Fibroblast of pulmonary artery (primary cell): ENCODE results near the gene TANGO2.

Source experiments
- DNase-seq: peaks from one replicate; pipeline ENCODE4 v3.0.0-alpha.2; 2010; ENCODE audit warnings: low read depth
- H3K4me3 ChIP-seq: replicated peaks from 2 replicates; pipeline ENCODE4 v1.5.1; 2011; ENCODE audit warnings: low read depth, mild to moderate bottlenecking, control low read depth, low read length, moderate library complexity
- TF ChIP-seq, protein P1 (sequence below): IDR thresholded peaks from 2 replicates; pipeline ENCODE4 v1.5.1; 2011; ENCODE audit warnings: mild to moderate bottlenecking, control low read depth, low read length, inconsistent platforms; ENCODE audit errors: missing control alignments

The TANGO2 gene

DNA sequence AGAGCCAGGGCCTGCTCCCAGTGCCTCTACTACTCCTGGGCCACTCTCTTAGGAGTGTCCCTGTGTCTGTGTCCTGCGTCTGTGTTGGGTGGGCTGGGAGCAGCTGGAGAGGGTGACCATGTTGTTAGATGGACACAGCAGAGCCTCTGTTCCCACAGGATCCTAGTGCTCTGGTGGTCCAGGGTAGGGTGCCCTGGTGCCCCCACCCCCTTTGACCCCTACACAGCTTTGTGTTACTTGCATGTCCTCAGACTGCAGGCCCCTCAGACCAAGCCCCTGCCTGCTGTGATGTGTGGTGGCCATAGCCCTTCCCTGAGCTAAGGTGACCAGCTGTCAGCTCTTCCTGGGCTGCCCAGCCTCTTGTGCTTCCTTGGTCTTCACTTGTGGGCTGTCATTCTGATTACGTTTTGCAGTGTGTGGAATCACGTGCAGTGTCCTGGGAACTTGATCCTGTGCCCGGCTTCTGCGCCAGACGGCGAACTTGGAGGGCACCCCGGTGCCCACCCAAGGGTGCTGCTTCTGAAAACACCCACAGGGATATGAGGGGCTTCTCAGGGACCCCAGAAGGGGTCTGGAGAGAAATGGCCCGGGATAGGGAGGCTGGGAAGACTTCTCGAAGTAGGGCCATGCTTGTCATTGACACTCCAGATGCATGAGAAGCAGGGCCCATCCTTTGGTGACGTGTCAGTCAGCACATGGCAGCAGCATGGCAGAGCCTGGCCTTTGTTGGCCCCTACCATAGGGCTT lies 1.5 kb downstream of the TANGO2 start:
- no peak for DNase-seq
- peak overlapping the region; percentile 92 for H3K4me3 ChIP-seq
- TF ChIP-seq, protein P1, sequence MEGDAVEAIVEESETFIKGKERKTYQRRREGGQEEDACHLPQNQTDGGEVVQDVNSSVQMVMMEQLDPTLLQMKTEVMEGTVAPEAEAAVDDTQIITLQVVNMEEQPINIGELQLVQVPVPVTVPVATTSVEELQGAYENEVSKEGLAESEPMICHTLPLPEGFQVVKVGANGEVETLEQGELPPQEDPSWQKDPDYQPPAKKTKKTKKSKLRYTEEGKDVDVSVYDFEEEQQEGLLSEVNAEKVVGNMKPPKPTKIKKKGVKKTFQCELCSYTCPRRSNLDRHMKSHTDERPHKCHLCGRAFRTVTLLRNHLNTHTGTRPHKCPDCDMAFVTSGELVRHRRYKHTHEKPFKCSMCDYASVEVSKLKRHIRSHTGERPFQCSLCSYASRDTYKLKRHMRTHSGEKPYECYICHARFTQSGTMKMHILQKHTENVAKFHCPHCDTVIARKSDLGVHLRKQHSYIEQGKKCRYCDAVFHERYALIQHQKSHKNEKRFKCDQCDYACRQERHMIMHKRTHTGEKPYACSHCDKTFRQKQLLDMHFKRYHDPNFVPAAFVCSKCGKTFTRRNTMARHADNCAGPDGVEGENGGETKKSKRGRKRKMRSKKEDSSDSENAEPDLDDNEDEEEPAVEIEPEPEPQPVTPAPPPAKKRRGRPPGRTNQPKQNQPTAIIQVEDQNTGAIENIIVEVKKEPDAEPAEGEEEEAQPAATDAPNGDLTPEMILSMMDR, result no peak

DNA sequence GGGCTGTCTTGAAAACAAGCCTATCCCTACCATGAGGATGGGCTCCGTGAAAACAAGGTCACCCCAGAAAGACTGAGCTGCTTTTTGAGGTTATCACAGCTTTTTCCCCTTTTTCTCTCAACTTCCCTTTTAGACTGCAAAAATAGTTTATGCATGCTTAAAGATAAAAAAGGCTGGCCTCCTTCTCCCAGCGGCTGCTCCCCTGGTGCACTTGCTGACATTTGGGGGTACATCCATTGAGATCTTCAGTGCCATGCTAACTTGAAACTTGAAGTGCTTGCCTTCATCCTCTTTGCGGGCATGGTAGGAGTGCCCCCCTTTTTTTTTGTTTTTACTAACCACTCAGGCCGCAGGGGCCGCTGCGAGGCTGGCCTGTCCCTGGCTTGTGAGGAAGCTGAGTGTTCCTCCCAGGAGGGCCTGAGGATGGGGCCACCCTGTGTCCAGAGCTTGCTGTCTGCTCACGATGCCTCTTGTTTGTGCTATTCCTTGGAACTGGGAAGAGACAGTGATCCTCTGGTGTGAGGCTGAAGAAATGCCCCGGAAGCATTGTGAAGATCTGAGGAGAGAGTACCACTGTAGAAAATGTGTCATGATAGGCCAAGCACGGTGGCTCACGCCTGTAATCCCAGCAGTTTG lies 2.2 kb downstream of the TANGO2 start:
- no peak overlapping the region for H3K4me3 ChIP-seq
- DNase-seq, result no peak
- TF ChIP-seq, protein P1, result no peak

DNA sequence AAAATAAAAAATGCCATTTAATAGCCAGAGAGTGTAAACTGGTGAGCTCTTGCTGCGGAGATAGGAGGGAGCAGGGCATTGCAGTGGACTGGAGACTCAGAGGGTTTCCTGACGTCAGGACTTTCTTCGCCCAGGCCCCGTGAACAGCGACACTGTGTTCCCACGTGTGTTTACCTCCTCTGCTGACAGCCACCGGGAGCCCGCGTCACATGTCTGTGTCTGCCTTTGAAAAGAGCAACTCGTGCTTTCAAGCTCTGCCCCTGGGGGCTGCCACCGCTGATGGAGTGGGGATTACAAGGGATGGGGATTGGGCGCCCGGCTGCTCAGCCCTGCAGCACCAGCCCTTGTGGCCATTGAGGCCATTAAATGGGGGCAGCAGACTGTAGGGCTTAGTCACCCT lies 3.3 kb downstream of the TANGO2 start:
- DNase-seq, result no peak

DNA sequence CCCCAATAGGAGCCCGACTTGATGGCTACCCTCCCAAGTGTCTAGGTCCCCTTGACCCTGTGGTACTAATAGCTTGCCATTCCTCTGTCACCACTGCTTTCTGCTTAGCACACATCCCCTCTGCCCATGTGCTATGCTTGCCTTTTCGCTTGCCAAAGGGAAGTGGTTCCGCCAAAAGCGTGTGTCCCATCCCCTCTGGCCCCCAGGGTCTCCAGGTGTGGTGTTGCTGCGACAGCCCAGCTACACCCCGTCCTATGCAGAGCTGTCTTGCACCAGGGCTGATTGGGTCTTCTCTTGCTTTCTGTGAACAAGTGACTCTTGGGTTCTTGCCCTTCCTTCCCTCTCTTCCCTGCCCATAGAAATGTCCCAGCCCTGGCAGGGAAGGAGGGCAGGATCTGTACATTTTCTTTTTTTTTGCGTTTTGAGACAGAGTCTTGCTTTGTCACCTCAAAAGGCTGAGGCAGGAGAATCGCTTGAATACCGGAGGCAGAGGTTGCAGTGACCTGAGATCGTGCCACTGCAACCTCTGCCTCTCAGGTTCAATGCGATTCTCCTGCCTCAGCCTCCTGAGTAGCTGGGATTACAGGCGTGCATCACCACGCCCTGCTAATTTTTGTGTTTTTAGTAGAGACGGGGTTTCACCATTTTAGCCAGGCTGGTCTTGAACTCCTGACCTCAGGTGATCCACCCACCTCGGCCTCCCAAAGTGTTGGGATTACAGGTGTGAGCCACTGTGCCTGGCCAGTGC lies 3.9 kb downstream of the TANGO2 start:
- no peak overlapping the region for H3K4me3 ChIP-seq
- TF ChIP-seq, protein P1, result no peak

More for the DNA sequence above, 3.3 kb downstream of the TANGO2 start:
- H3K4me3 ChIP-seq, result no peak overlapping the region
- TF ChIP-seq, protein P1, result no peak

DNA sequence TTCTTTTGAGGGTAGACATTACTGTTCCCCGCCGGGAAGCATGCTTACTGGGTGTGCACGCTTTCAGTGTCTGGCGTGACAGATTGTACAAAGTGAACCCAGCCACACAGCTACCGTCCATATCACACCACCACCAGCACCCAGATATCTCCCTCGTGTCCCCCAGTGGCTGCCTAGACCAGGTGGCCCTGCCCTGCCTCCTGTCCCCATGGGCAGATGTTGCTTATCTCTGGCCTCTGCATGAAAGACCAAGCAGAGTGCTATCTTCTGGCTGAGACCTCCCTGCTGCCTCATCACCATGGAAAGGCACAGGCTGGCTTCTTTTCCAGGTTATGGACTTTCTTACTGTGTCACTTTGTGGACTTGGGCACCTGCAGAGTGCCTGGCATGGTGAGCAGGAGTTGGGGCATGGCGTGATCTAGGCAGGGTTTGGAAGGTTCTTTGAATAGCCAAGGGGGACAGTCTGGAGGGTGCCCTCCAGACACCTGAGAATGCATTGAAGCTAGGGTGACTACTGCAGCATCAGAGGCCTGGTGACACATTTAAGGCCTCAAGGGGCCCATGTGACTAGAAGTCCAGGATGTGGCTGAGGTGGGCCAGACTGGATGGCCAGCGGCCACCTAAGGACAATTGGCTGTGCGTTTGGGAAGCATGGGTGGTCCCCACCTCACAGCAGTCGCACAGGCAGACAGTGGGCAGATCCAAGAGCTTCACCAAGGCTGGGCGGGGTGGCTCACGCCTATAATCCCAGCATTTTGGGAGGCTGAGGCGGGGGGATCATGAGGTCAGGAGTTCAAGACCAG lies 4.7 kb downstream of the TANGO2 start:
- no peak for DNase-seq
- no peak overlapping the region for H3K4me3 ChIP-seq
- TF ChIP-seq, protein P1, result no peak

More for the DNA sequence above, 3.9 kb downstream of the TANGO2 start:
- no peak for DNase-seq

DNA sequence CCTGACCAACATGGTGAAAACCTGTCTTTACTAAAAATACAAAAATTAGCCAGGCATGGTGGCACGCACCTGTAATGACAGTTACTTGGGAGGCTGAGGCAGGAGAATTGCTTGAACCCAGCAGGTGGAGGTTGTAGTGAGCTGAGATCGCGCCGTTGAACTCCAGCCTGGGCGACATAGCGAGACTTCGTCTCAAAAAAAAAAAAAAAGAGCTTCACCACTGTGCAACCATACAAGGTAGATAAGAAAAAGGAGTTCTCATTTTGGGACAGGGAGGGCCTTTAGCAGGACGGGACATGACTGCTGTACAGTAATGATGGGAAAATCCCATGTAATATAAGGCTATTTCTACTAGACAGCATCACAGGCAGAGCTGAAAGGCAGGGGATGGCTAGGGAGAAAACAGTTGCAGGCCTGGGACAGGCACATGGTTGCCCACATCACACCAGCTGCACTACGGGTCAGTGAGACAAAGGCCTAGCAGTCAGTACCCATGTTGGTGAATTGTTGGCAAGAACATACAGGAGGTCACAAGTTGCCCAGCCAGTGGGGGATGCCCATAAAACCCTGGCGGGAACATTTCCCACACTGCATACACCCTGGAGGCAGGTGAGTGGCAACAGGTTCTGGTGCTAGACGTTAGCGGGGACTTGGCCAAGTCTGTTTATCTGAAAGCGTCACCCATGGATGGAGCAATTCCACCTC lies 5.4 kb downstream of the TANGO2 start:
- DNase-seq, result no peak
- TF ChIP-seq, protein P1, result no peak
- H3K4me3 ChIP-seq, result no peak overlapping the region
